NCI-H187 (cell line): ENCODE data around the gene KBTBD4.
"Not testable (repeated sequence)": the region's sequence is repeated elsewhere in the genome, so short reads cannot be mapped to it uniquely, and the experiment has no call there.

Experiments
- DNase-seq, 2 experiments: peaks; one replicate each; lab custom pipeline; 2025; lab: John Stamatoyannopoulos, UW

Gene KBTBD4

GRCh38 chr11:47526032-47526431 lies 52.7 kb downstream of the KBTBD4 start:
- not testable (repeated sequence) for DNase-seq

GRCh38 chr11:47524291-47524874 lies 54.4 kb downstream of the KBTBD4 start:
- DNase-seq, result no peak

- DNase-seq, result no peak
These were observed 55.1 kb downstream of the KBTBD4 start for GRCh38 chr11:47523490-47524225.
